ENCODE measurements around the gene OR5T3.

OR5T3 gene

DNA sequence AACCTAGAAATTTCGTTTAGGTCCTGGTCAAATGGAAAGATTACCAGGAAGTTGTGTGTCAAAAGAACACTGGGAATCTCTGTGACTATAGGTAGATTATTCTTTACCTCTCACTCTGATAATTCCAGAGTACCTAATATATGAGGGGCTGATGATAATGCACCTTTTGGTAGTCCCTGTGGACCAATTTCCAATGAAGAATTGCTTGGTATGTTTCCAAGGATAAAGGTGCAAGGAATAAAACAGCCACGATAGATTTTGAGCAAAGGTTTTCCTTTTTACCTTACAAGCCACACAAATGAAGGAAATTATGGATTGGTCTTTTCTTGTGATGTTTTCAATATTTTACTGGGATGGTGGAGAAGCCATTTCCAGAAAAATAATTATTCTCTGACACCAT, 40.1 kb downstream of the OR5T3 start, which contains the start of gene OR8H1:
TSS of gene OR8H1 (minus strand) at position 101 of the 400 bp plus-strand sequence. CDS start 1,192 bp downstream, outside the sequence.
- in situ Hi-C loops (cut with MboI; ENCODE audit: low sequenced_read_pairs, unreplicated experiment), result no loop called here
- DNase-seq (ENCODE audit: low spot score), result no peak
- TF ChIP-seq, protein P1, sequence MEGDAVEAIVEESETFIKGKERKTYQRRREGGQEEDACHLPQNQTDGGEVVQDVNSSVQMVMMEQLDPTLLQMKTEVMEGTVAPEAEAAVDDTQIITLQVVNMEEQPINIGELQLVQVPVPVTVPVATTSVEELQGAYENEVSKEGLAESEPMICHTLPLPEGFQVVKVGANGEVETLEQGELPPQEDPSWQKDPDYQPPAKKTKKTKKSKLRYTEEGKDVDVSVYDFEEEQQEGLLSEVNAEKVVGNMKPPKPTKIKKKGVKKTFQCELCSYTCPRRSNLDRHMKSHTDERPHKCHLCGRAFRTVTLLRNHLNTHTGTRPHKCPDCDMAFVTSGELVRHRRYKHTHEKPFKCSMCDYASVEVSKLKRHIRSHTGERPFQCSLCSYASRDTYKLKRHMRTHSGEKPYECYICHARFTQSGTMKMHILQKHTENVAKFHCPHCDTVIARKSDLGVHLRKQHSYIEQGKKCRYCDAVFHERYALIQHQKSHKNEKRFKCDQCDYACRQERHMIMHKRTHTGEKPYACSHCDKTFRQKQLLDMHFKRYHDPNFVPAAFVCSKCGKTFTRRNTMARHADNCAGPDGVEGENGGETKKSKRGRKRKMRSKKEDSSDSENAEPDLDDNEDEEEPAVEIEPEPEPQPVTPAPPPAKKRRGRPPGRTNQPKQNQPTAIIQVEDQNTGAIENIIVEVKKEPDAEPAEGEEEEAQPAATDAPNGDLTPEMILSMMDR (IDR thresholded peaks at IDR 0.05; ENCODE audit: borderline replicate concordance, control extremely low read depth, extremely low read depth, insufficient read depth, missing control alignments), result no peak

DNA sequence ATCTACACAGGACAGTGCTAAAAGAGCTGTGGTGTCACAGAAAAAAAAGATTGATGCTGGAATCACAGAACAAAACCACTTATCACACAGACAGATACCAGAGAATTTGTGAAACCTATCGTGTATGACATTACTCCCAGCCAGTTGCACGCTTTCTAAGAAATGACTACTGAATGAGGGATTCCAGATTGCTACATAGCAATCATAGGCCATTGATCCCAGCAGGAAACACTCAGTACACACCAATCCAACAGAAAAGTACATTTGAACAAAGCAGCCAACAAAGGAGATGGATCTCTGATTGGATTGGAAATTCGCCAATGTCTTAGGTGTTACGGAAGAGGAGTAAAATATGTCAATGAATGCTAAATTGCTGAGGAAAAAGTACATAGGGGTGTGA, 44.8 kb downstream of the OR5T3 start:
- TF ChIP-seq, protein P1 (IDR thresholded peaks at IDR 0.05; ENCODE audit: borderline replicate concordance, control extremely low read depth, extremely low read depth, insufficient read depth, missing control alignments), result no peak
- in situ Hi-C loops (cut with MboI; ENCODE audit: low sequenced_read_pairs, unreplicated experiment), result no loop called here
- DNase-seq (ENCODE audit: low spot score), result no peak
